ENCODE results near the gene AGMO.

Gene AGMO

DNA sequence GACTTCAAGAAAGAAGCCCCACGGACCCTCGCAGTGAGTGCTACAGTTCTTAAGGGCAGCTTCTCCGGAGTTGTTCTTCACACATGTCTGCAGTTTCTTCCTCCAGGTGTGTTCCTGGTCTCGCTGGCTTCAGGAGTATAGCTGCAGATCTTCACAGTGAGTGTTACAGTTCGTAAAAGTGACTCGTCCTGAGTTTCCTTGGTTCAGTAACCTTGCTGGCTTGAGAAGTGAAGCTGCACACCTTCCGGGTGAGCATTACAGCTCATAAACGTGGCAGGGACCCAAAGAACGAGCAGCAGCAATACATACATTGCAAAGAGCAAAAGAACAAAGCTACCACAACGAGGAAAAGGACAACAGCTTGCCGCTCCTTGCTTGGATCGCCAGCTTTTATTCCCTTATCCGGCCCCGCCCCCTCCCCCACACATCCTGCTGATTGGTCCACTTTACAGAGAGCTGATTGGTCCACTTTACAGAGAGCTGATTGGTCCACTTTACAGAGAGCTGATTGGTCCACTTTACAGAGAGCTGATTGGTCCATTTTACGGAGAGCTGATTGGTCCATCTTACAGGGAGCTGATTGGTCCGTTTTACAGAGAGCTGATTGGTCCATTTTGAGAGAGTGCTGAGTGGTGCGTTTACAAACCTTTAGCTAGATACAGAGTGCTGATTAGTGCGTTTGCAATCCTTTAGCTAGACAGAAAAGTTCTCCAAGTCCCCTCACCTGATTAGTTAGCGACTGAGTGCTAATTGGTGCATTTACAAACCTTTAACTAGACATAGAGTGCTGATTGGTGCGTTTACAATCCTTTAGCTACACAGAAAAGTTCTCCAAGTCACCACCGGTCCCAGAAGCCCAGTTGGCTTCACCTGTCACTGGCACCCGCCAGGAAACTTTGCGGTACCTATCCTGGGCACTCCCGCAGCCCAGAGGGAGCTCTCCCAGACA, 165.3 kb downstream of the AGMO start:
- H3K4me1 Mint-ChIP-seq, result no peaks in the 10 kb centered on the region
- no peaks in the 10 kb centered on the region for H3K27me3 Mint-ChIP-seq (ENCODE audit: low read depth)
- H3K9me3 Mint-ChIP-seq, result peaks cover 7% of the 10 kb centered on the region
- H3K36me3 Mint-ChIP-seq (ENCODE audit: low read depth), result no peaks in the 10 kb centered on the region
- no peak overlapping the region for H3K27ac Mint-ChIP-seq
- H3K4me3 Mint-ChIP-seq, result no peak overlapping the region
- TF ChIP-seq, protein P1, sequence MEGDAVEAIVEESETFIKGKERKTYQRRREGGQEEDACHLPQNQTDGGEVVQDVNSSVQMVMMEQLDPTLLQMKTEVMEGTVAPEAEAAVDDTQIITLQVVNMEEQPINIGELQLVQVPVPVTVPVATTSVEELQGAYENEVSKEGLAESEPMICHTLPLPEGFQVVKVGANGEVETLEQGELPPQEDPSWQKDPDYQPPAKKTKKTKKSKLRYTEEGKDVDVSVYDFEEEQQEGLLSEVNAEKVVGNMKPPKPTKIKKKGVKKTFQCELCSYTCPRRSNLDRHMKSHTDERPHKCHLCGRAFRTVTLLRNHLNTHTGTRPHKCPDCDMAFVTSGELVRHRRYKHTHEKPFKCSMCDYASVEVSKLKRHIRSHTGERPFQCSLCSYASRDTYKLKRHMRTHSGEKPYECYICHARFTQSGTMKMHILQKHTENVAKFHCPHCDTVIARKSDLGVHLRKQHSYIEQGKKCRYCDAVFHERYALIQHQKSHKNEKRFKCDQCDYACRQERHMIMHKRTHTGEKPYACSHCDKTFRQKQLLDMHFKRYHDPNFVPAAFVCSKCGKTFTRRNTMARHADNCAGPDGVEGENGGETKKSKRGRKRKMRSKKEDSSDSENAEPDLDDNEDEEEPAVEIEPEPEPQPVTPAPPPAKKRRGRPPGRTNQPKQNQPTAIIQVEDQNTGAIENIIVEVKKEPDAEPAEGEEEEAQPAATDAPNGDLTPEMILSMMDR (IDR thresholded peaks at IDR 0.05; ENCODE audit: unreplicated experiment in 3 of 3), result no peak

DNA sequence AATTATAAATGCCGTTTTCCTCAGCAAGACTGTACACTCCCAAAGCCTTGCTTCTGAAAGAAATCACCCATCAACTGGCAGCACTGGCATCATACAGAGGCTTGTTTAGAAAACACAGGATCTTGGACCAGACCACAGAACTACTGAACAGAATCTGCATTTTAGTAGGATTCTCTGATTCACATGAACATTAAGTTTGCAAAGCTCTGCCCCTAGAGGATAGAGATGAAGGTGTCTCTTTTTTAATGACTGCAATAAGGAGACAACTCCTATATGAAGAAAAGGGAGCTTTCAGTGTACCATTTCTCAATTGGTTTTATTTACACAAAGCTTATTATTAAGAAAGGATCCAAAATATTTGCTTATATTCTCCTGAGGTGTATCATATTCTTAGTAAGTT, 172.7 kb downstream of the AGMO start:
- H3K9me3 Mint-ChIP-seq, result peaks cover 5% of the 10 kb centered on the region
- H3K4me1 Mint-ChIP-seq, result no peaks in the 10 kb centered on the region
- H3K27me3 Mint-ChIP-seq (ENCODE audit: low read depth), result peaks cover 4% of the 10 kb centered on the region
- H3K27ac Mint-ChIP-seq, result no peak overlapping the region
- H3K36me3 Mint-ChIP-seq (ENCODE audit: low read depth), result no peaks in the 10 kb centered on the region
- TF ChIP-seq, protein P1 (IDR thresholded peaks at IDR 0.05; ENCODE audit: unreplicated experiment in 3 of 3), result peak in 1 of 3 experiments; percentile 9
- H3K4me3 Mint-ChIP-seq, result no peak overlapping the region

DNA sequence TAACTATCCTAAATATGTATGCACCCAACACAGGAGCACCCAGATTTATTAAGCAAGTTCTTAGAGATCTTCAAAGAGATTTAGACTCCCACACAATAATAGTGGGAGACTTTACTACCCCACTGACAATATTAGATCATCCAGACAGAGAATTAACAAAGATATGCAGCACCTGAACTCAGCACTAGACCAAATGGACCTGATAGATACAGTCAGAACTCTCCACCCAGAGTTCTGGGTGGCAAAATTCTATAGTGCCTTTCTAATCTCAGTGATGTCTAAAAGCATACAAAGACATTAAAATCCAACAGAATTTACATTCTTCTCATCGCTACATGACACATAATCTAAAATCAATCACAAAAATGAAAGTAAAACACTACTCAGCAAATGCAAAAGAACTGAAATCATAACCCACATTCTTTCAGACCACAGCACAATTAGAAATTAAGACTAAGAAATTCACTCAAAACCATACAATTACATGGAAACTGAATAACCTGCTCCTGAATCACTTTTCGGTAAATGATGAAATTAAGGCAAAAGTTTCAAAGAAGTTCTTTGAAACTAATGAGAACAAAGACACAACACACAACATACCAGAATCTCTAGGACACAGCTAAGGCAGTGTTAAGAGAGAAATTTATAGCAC, 183.2 kb downstream of the AGMO start:
- Mint-ChIP-seq H3K27me3 (ENCODE audit: low read depth) (no peaks in the 10 kb centered on the region), H3K4me1 (no peaks in the 10 kb centered on the region), H3K36me3 (ENCODE audit: low read depth) (no peaks in the 10 kb centered on the region), H3K9me3 (peaks cover 16% of the 10 kb centered on the region), H3K4me3 (no peak overlapping the region), H3K27ac (no peak overlapping the region)
- TF ChIP-seq, protein P1 (IDR thresholded peaks at IDR 0.05; ENCODE audit: unreplicated experiment in 3 of 3), result no peak

DNA sequence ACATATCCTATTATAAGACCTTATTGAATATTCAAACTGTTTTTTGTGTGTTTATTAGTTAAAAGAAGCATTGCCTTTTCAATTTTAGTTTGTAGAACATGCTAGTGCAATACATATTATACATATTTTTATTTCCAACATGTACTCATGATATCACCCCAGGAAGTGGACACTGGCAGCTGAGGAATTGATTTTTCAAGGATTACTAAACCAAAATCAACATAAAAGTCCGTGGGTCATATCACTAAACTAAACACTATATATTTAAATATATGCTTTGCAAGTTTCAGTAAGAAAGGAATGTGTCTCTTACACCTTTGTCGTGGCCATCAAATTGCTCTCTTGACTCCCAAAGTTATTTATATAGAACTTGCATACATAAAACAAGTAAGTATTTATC, 185.2 kb downstream of the AGMO start:
- TF ChIP-seq, protein P1 (IDR thresholded peaks at IDR 0.05; ENCODE audit: unreplicated experiment in 3 of 3), result no peak
- H3K4me1 Mint-ChIP-seq, result no peaks in the 10 kb centered on the region
- H3K27me3 Mint-ChIP-seq (ENCODE audit: low read depth), result no peaks in the 10 kb centered on the region
- no peak overlapping the region for H3K27ac Mint-ChIP-seq
- H3K4me3 Mint-ChIP-seq, result no peak overlapping the region
- peaks cover 16% of the 10 kb centered on the region for H3K9me3 Mint-ChIP-seq
- H3K36me3 Mint-ChIP-seq (ENCODE audit: low read depth), result no peaks in the 10 kb centered on the region

DNA sequence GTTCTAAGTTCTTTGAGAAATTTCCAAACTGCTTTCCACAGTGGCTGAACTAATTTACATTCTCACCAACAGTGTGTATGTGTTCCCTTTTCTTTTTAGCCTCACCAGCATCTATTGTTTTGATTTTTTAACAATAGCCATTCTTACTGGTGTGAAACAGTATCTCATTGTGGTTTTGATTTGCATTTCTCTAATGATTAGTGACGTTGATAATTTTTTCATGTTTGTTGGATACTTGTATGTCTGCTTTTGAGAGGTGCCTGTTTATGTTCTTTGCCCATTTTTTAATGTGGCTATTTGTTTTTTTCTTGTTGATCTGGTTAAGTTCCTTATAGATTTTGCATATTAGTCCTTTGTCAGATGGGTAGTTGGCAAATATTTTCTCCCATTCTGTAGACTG, 191.4 kb downstream of the AGMO start:
- Mint-ChIP-seq H3K27ac (no peak overlapping the region), H3K4me3 (no peak overlapping the region), H3K27me3 (ENCODE audit: low read depth) (no peaks in the 10 kb centered on the region), H3K36me3 (ENCODE audit: low read depth) (no peaks in the 10 kb centered on the region), H3K4me1 (no peaks in the 10 kb centered on the region), H3K9me3 (no peaks in the 10 kb centered on the region)
- TF ChIP-seq, protein P1 (IDR thresholded peaks at IDR 0.05; ENCODE audit: unreplicated experiment in 3 of 3), result no peak
